ENCODE measurements around the gene RNU4-1.

DNA sequence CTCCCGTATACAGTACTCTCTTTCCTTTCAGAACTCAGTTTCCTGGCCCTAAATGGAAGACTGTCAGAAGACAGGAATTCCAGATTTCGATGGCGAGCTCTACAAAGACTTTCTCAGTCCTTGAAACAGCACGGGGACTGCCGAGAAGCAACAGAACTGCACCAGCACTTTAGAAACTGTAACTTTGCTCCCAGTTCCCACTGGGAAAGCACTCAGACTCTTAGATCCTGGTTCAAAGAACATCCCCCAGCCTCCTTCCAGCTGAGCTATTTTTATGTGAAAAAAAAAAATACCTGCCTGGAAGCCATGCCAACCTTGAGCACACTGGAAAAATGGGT, 29.3 kb downstream of the RNU4-1 start:
- TF ChIP-seq CTCF (IDR thresholded peaks at IDR 0.05; ENCODE audit: borderline replicate concordance, extremely low read depth, low read length, poor library complexity, severe bottlenecking): no peak
- no peak for TF ChIP-seq EZH2 (IDR thresholded peaks at IDR 0.05; ENCODE audit: borderline replicate concordance, low read depth, low read length, severe bottlenecking)
